Stimulated activated naive CD8-positive, alpha-beta T cell treated with anti-CD3 and anti-CD28 coated beads, Interleukin-15, Interleukin-2, amounts not matched to agents 100 U/mL and 50 U/mL, for 24 hours (primary cell): ENCODE results near the gene SMIM31.

Experiments
- ATAC-seq: fragments of 150-1000 bp; cut with Tn5 transposase; one replicate; pipeline ENCODE4 v1.10.0; 2021
- DNase-seq: peaks from one replicate; pipeline ENCODE4 v3.0.0; 2021

SMIM31 gene

DNA sequence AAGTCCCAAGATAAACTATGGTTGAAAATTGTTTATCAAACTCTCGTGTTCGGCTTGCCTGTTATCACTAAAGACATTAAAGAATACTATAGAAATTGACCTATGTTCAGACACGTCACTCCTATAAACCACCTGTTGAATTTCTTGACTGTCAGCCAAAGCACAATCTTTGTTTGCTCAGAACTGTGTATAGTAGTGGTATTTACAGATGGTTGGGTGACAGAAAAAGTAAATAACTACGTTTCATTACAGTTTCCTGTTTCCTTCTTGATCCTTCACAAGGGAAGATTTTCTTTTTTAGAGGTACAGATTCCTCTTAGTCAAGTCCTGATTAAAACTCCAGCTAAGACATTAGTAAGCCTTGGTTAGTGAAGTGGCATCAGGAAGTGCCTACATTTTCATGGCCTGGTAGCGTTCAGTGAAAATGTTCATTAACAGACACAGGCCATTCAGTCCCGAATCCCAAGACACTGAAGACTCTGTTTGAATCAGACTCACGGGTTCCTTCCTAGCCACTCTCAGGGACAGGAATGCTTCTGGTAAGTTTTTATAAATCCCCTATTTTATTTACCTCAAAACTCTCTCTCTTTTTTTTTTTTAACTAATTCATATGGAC lies at the start of gene SMIM31:
SMIM31 (plus strand) TSS at position 259 of the 616 bp plus-strand sequence. CDS start 16,313 bp downstream, outside the sequence.
- no peak for ATAC-seq

DNA sequence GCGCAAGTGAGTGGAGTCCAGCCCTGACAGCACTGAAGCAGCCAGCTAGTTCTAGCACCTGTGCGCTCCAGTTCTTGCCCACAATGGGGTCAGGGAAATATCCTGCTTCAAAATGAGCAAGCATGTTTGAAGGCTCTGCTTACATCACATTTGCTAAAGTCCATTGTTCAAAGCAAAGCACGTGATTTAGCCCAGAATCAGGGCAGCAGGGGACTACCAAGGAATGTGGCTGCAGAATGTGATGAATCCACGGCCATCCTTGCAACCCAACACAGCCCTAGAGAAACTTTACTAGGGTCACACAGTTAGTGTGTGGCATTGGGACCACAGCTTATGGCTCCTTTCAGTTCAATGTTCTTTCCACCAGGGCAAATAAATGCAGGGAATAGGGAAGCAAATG lies 47.3 kb upstream of the SMIM31 start:
- ATAC-seq: no peak
- no peak for DNase-seq

More for the DNA sequence above, at the start of gene SMIM31:
- no peak for DNase-seq

GRCh38 chr4:164716901-164717300 lies 37.0 kb upstream of the SMIM31 start:
- ATAC-seq: no peak

DNA sequence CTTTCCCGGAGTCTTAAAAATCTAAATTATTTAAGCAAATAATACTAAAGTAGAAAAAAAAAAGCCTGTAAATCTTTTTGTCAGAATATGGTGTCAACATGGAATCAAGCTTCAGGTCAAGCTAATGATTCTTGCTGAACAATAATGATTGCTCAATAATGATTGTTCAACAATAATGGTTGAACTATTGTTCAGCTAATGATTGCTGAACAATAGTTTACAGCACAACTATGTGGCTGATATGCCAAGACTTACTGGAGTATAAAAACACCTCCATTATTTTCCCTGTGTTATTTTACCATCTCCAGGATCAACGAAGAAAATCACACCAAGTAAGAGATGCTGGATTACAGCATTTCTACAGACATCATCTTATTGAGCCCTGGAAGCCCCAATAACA lies 35.1 kb upstream of the SMIM31 start:
- DNase-seq: no peak

More at GRCh38 chr4:164716901-164717300, 37.0 kb upstream of the SMIM31 start:
- no peak for DNase-seq

DNA sequence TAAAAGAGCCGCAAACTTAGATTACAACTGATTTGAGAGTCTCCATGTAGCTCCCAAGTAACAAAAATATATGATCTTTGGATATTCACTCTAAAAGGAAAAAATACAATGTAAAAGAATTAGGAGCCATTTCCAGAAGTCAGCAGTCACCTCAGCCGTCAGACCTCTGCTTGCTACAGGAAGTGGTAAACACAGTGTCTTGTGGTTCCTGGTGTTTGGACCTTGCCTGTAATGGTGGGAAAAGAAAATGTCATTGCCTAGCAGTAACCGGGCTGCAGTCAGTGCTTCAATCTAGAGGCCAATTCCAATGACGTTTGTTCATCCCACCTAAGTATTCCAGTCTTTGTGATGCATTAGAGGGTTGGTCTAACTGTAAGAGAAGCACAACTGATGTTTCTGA lies 28.9 kb upstream of the SMIM31 start:
- ATAC-seq (no peak), DNase-seq (no peak)

More for the DNA sequence above, 35.1 kb upstream of the SMIM31 start:
- no peak for ATAC-seq

DNA sequence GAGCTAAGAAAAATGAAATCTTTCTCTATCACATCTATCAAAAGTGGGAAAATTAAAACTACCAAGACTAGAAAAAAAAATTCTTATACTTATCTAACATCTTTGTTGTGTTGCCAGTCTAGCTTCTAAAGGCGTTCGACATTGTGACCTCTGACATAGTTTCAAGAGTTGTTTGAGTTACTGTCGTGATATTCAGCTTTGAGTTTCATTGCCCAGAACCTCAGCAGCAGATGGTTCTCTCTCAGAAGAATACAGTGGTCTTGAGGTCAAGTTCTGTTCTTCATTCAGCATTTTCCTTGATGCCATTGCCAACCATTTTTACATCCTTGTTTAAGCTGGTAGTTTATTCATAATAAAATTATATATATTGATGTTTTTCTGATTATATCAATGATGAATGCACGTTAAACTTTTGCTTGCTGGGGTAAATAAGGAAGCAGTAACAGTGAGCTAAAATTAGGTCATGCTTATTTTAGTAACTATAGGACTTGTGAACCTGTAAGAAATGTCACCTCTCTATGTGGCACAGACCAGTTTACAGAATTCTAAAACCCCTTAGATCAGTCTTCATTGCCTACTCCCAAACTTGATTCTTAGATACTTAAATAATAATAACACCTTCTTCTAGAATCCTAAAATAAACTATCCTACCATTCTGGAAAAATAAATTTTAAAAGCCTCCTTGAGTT lies 23.1 kb upstream of the SMIM31 start:
- no peak for DNase-seq
- ATAC-seq: no peak

DNA sequence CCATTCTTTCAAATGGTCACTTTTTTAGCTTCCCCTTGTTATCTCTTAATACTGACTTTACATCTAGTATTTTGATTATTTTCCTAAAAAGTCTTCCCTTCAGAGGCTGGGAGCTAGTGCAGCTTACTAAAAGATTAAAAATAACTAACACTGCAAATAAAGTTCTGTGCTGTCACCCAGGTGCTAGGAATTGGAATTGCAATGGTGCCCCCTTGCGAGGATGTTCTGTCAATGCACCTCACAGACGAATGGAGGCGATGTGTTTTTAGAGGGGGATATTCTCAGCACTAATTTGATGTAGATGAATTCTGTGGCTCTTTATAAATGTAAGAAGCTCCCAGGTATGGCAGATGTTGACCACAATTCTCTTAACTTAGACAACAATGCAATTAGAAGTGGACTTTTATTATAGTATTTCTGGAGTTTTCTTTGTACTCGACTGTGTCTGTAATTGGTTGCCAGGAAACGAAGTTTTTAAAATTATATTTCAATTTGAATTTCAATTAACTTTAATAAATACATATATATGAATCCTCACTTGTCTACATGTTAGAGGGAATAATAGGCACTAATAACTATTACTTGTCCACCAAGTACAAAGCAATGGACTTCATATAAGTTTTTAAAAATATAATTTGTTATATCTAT lies 22.0 kb upstream of the SMIM31 start:
- peak; percentile 54 for DNase-seq
- no peak for ATAC-seq

GRCh38 chr4:164734484-164734883 lies 19.4 kb upstream of the SMIM31 start:
- no peak for ATAC-seq
- DNase-seq: no peak

DNA sequence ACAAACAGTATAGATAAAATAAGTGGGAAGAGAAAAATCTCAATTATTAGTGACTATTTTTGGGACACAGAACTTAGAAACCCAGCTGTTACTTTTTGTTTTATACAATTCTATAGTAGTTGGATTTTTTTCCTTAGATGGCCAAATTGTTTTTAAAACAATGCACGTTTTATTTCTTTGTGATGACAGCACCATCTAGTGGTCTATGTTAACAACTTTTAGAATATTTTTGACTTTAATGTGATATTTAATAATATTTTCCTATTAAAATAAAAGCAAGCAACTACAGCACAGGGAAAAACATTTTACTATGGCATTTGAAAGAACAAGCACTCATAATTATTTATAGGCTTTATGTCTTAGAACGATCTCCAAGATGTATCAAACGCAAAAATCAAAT lies 5.6 kb upstream of the SMIM31 start:
- ATAC-seq: no peak
- DNase-seq: no peak

DNA sequence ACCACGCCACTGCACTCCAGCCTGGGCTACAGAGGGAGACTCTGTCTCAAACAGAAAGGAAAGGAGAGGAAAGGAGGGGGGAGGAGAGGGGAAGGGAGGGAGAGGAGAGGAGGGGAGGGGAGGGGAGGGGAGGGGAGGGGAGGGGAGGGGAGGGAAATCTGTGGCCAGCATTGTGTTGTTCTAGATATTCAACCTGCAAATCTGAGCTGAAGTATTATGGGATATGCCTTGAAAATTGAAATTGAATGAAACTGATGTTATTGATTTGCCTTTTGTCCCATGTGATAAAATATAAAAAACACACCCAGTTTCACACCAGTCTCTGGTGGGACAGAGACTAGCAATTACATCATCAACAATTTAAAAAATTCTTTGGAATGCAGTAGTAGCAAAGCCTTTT lies 1.5 kb downstream of the SMIM31 start:
- ATAC-seq: no peak

DNA sequence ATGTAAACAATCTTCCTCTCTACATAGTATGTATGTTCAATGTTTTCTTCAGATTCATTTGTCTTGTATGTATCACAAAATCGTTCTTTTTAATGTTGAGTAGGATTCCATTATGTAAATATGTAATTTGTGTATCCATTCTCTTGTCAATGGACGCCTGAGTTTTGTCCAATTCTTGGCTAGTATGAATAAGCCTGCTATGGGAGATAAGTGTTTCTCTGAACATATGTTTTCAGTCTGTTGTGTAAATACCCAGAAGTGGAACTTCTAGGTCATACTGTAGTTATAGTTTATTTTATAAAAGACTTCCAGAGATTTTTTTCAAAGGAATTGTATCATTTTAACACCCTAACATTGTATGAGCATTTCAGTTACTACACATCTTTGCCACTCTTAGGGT lies 2.8 kb downstream of the SMIM31 start:
- no peak for ATAC-seq
- DNase-seq: no peak

More for the DNA sequence above, 1.5 kb downstream of the SMIM31 start:
- DNase-seq: no peak

- no peak for DNase-seq
- ATAC-seq: no peak
These were observed 7.3 kb downstream of the SMIM31 start for GRCh38 chr4:164761241-164761640.

DNA sequence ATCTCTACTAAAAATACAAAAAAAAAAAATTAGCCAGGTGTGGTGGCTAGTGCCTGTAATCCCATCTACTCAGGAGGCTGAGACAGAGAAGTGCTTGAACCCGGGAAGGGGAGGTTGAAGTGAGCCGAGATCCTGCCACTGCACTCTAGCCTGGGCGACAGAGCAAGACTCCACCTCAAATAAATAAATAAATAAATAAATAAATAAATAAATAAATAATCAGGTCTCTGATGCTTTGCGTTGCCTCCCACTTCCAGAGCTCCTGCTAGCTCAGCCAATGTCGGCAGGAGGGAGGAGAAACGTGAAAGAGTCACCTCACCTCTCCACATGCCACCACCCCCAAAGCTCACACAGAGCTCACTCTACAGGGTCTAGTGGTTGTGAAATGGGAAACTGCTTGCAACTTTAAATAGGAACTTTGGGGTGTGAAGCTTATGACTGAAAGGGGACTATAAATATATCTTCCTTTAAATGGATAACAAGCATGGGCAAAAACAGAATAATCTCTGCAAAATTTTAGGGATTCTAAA lies 7.9 kb downstream of the SMIM31 start:
- ATAC-seq: no peak
- DNase-seq: no peak

DNA sequence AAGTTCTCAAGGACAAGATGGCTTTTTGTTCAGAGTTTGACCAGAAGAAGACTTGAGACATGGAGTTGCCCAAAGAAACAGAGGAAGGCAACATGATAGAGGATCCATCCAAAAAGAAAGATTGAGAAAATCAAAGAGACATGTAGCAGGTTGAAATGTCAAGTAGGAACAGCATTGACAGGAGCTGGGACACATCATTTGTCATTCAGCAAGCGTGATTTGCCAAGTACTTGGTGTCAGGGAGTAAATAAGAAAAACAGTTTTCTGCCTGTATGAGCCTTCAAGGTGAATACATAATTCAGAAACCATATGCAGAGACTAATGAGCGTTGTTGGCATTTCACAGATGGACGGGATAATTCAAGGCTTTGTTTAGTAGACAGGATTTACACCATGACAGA lies 11.2 kb downstream of the SMIM31 start:
- DNase-seq (no peak), ATAC-seq (no peak)

DNA sequence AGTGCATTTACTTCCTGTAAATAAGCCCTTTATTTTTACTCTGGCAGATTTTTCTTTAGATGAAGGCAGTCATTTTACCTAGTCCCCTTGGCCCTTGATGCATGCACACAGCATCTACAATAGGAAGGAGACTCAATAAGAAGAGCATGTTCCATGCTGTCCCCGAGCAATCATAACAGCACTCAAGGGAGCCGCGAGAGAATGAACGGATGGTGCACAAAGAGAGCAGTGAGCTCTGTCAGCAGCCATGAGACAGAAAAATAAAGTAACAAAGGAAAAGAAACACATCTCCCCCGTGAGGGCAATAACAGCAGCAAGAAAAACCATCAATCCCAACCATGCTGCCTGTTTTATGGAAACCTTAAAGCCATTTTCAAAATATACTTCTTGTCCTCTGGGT lies 11.9 kb downstream of the SMIM31 start:
- no peak for ATAC-seq
- no peak for DNase-seq

DNA sequence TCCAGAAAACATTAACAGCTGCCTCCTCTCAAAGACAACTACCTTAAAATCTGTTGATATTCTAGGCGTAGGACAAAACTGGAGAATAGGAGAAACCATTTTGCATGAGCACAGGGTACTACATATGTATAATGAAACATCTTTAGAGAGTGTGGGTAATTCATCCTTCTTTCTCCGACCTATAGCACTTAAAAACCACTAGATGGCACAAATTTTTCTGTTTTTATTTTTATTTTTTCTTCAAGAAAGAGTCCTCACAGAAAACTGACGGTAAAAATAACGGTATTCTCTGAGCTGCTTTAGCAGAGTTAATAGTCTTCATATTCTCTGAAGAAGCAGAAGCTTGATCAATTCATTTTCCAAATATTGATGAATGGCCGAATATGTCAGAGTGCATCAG lies 14.6 kb downstream of the SMIM31 start:
- ATAC-seq: no peak

DNA sequence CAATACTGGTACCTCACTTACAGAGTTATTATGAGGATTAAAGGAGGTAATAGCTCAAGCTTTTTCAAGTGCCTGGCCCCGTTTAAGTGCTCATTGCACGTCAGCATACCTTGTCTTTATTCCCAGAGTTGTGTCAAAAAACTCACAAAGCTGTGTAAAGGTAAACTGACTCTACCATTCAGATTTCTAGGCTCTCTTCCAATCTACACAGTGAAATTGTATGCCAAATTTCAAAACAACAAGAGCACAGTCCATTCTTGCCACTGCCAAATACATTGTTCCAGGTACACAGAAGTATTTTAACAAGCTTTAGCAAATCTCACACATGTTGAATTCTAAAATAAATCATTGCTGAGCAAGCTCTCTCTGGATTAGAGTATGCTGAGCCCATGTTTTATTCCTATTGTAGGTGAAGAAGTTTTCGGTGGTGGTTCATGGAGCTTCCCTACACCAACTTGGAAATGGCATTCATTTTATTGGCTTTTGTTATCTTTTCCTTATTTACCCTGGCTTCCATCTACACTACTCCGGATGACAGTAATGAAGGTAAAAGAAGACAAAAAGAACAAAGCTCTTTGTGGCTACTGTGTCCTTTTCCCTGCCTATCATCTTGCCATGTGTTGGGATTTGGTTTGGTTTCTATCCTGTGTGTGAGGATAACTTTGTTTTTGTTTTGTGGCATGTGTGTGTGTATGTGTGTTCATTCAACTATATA lies 16.2 kb downstream of the SMIM31 start:
- ATAC-seq: no peak
- no peak for DNase-seq

More for the DNA sequence above, 14.6 kb downstream of the SMIM31 start:
- DNase-seq: no peak

DNA sequence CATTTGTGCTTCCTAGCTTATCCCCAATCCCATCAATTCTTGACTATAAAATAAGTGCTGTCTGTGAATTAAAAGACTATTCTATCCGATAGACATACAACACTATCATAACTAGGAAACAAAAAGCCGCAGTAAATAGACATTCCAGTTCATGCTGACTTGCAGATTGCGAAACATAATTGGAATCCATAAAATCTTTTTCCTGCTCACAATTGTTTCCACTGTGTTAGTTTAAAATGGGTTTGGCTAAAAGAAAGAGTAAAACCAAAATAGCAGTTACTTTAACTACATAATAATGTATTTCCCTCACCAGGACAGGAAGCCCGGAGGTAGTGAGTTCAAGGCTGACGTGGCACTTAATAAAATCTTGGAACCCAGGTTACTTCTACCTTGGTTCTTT lies 17.2 kb downstream of the SMIM31 start:
- ATAC-seq (no peak), DNase-seq (no peak)

- DNase-seq (no peak), ATAC-seq (no peak)
These were observed 18.1 kb downstream of the SMIM31 start for GRCh38 chr4:164772076-164772475.

- DNase-seq (no peak), ATAC-seq (no peak)
These were observed 25.1 kb downstream of the SMIM31 start for GRCh38 chr4:164779080-164779479.

- DNase-seq (peak; percentile 16), ATAC-seq (no peak)
These were observed 25.9 kb downstream of the SMIM31 start for GRCh38 chr4:164779811-164780216.

DNA sequence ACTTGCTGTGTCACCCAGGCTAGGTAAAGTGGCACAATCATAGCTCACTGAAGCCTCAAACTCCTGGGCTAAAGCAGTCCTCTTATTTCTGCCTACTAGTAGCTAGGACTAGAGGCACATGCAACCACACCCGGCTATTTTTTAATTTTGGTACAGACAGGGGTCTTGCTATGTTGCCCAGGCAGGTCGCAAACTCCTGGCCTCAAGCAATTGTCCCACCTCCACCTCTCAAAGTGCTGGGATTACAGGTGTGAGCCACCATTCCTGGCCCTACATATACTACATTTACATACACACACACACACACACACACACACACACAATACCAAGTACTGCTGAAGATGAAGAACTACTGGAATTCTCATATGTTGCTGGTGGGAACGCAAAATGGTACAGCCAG lies 26.9 kb downstream of the SMIM31 start:
- DNase-seq (no peak), ATAC-seq (no peak)

DNA sequence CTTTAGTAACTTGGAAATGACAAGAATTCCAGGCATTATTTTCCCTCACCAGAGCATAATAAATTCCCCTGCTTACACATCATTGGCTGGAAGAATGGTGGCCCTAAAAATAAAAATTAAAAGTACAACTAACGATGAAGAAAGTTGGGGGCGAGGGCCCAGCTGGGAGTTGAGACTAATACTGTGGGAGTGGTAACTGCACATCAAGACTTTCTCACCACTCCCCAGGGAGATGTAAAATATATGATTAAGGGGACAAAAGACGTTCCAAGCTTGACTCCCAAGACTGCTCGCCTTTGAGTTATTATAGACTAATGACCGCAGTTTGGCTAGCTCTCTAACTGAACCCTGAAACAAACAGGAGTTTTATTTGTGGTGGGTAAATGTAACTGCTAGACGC lies 30.0 kb downstream of the SMIM31 start:
- DNase-seq: no peak
- no peak for ATAC-seq
